Fibroblast of skin of right quadriceps (primary cell): ENCODE results near the gene PTGES3L.
"Not testable (repeated sequence)": the region's sequence is repeated elsewhere in the genome, so short reads cannot be mapped to it uniquely, and the experiment has no call there.

Experiments used
- DNase-seq: peaks from one replicate; pipeline ENCODE4 v3.0.0-alpha.2; 2013

The PTGES3L gene

GRCh38 chr17:42975701-42976100 lies 4.2 kb downstream of the PTGES3L start:
- not testable (repeated sequence) for DNase-seq

GRCh38 chr17:42975265-42975664 lies 4.6 kb downstream of the PTGES3L start:
- DNase-seq = no peak

- not testable (repeated sequence) for DNase-seq
Observed at GRCh38 chr17:42973323-42973722, 6.6 kb downstream of the PTGES3L start.

GRCh38 chr17:42971589-42971988 lies 8.3 kb downstream of the PTGES3L start:
- no peak for DNase-seq

- peak; percentile 5 for DNase-seq
Observed at GRCh38 chr17:42969001-42969581, 10.8 kb downstream of the PTGES3L start.

GRCh38 chr17:42967925-42968324 lies 12.0 kb downstream of the PTGES3L start:
- DNase-seq = no peak

GRCh38 chr17:42964161-42964932 lies 15.5 kb downstream of the PTGES3L start, which contains the start of gene AARSD1:
AARSD1 (minus strand) TSS chr17:42964454; CDS start chr17:42964440, 14 bp downstream.
- DNase-seq = peak; percentile 93

- DNase-seq = no peak
Observed at GRCh38 chr17:42953669-42954068, 26.2 kb downstream of the PTGES3L start.

GRCh38 chr17:42950044-42950783 lies 29.7 kb downstream of the PTGES3L start:
- DNase-seq = no peak

GRCh38 chr17:42946812-42947211 lies 33.1 kb downstream of the PTGES3L start:
- DNase-seq = no peak

GRCh38 chr17:42944211-42944610 lies 35.7 kb downstream of the PTGES3L start:
- no peak for DNase-seq

- peak; percentile 50 for DNase-seq
Observed at GRCh38 chr17:42937712-42938596, 41.9 kb downstream of the PTGES3L start.

- no peak for DNase-seq
Observed at GRCh38 chr17:42929497-42929844, 50.4 kb downstream of the PTGES3L start.

- peak; percentile 71 for DNase-seq
Observed at GRCh38 chr17:42928714-42929496, 51.0 kb downstream of the PTGES3L start.

GRCh38 chr17:42924891-42925290 lies 55.0 kb downstream of the PTGES3L start:
- no peak for DNase-seq

GRCh38 chr17:42923472-42923871 lies 56.4 kb downstream of the PTGES3L start:
- not testable (repeated sequence) for DNase-seq

- no peak for DNase-seq
Observed at GRCh38 chr17:42922294-42922693, 57.6 kb downstream of the PTGES3L start.

- no peak for DNase-seq
Observed at GRCh38 chr17:42920922-42921321, 59.0 kb downstream of the PTGES3L start.

- no peak for DNase-seq
Observed at GRCh38 chr17:42920106-42920900, 59.6 kb downstream of the PTGES3L start.

- DNase-seq = not testable (repeated sequence)
Observed at GRCh38 chr17:42919522-42920077, 60.3 kb downstream of the PTGES3L start.
